Muscle of leg (tissue), 11 donors: ENCODE measurements around the gene TMPRSS2. TPM values are rescaled to one million over a fixed set of nuclear protein-coding genes. Genes with fewer than 3 reads are reported as not detected.
"Not testable (repeated sequence)": the region's sequence is repeated elsewhere in the genome, so short reads cannot be mapped to it uniquely, and the experiment has no call there.

Experiments used
- DNase-seq: peaks from one replicate; pipeline ENCODE4 v3.0.0; 2013
- H3K27ac ChIP-seq: one replicate; pipeline ENCODE4 v1.5.1; 2013; ENCODE audit warnings: mild to moderate bottlenecking, low read length, control low read depth
- H3K27me3 ChIP-seq: one replicate; pipeline ENCODE4 v1.6.1; 2013; ENCODE audit warnings: low read length; ENCODE audit not compliant: control insufficient read depth, insufficient read depth
- H3K36me3 ChIP-seq: one replicate; pipeline ENCODE4 v1.6.1; 2013; ENCODE audit warnings: low read length; ENCODE audit not compliant: control insufficient read depth, insufficient read depth
- H3K4me1 ChIP-seq: one replicate; pipeline ENCODE4 v1.6.1; 2013; ENCODE audit warnings: low read length; ENCODE audit not compliant: control insufficient read depth, insufficient read depth
- H3K4me3 ChIP-seq: one replicate; pipeline ENCODE4 v1.5.1; 2013; ENCODE audit warnings: low read length, control low read depth
- H3K9me3 ChIP-seq: replicated peaks from 2 replicates; pipeline ENCODE4 v1.6.1; 2013; ENCODE audit warnings: low read depth, low read length; ENCODE audit not compliant: control insufficient read depth
- WGBS: methylation state at CpG from one replicate; pipeline ENCODE4 v1.1.5; 2013; ENCODE audit warnings: missing lambda C conversion rate; ENCODE audit not compliant: insufficient coverage; 5-methylcytosine and 5-hydroxymethylcytosine counted together
- polyA plus RNA-seq, 8 donors: library from polyadenylated mRNA; unstranded; fragments of 120-200 nt; gene quantifications; one replicate each; pipeline versions ENCODE4 v1.2.1 to v1.2.3, GENCODE V29; 2013; ENCODE audit warnings: inconsistent platforms in 1 of 8, low replicate concordance in 1 of 8; ENCODE audit not compliant: insufficient read length in 8 of 8, insufficient read depth in 1 of 8
- total RNA-seq: library from RNA; stranded (reverse); fragments of 120-200 nt; gene quantifications from one replicate; pipeline ENCODE4 v1.2.4, GENCODE V29; 2013

Gene TMPRSS2
- total and polyA plus RNA-seq, 9 donors: 0.07 to 8.7 (median 0.56) TPM; not detected in 4

- Histone ChIP-seq H3K4me1 (peaks cover 29% of the 10 kb centered on the region), H3K27ac (no peak overlapping the region), H3K36me3 (peaks cover 44% of the 10 kb centered on the region), H3K27me3 (peaks cover 18% of the 10 kb centered on the region), H3K4me3 (no peak overlapping the region), H3K9me3 (no peaks in the 10 kb centered on the region)
- no peak for DNase-seq
- 77% methylated on average over 8 of the region's 8 CpGs for WGBS
Measured at GRCh38 chr21:41428311-41428710, 79.6 kb downstream of the TMPRSS2 start.

- no peaks in the 10 kb centered on the region for H3K9me3 ChIP-seq
- H3K27me3 ChIP-seq: peaks cover 18% of the 10 kb centered on the region
- peak overlapping the region; percentile 91 for H3K4me3 ChIP-seq
- peaks cover 37% of the 10 kb centered on the region for H3K36me3 ChIP-seq
- no peak for DNase-seq
- WGBS: 97% methylated on average over 5 of the region's 8 CpGs
- H3K27ac ChIP-seq: no peak overlapping the region
- H3K4me1 ChIP-seq: peaks cover 29% of the 10 kb centered on the region
Measured at GRCh38 chr21:41427556-41427955, 80.4 kb downstream of the TMPRSS2 start.

GRCh38 chr21:41426676-41427404 is 81.1 kb downstream of the TMPRSS2 start:
- 2% methylated on average over 15 of the region's 41 CpGs for WGBS
- Histone ChIP-seq H3K27me3 (peaks cover 18% of the 10 kb centered on the region), H3K27ac (peak overlapping the region; percentile 85)

GRCh38 chr21:41425954-41426675 is 81.8 kb downstream of the TMPRSS2 start, which contains the start of gene MX1:
TSS of gene MX1 (plus strand) at chr21:41426239. CDS start at chr21:41432071, 5,832 bp downstream.
- peak within 1 kb of the TSS; percentile 91 for H3K4me3 ChIP-seq
- H3K27me3 ChIP-seq: peaks cover 18% of the 10 kb centered on the region
- 1% methylated on average over 54 of the region's 65 CpGs for WGBS
- H3K36me3 ChIP-seq: peaks cover 27% of the 10 kb centered on the region
- peak; percentile 64 for DNase-seq
- H3K4me1 ChIP-seq: peaks cover 35% of the 10 kb centered on the region
- H3K27ac ChIP-seq: peak within 1 kb of the TSS; percentile 85
- no peaks in the 10 kb centered on the region for H3K9me3 ChIP-seq

More at GRCh38 chr21:41426676-41427404, 81.1 kb downstream of the TMPRSS2 start:
- H3K36me3 ChIP-seq: peaks cover 30% of the 10 kb centered on the region
- no peak for DNase-seq
- H3K4me1 ChIP-seq: peaks cover 33% of the 10 kb centered on the region
- H3K4me3 ChIP-seq: peak overlapping the region; percentile 91
- H3K9me3 ChIP-seq: no peaks in the 10 kb centered on the region

GRCh38 chr21:41425588-41425953 is 82.4 kb downstream of the TMPRSS2 start:
- Histone ChIP-seq H3K27ac (peak overlapping the region; percentile 85), H3K27me3 (peaks cover 18% of the 10 kb centered on the region), H3K36me3 (peaks cover 27% of the 10 kb centered on the region), H3K4me1 (peaks cover 37% of the 10 kb centered on the region), H3K4me3 (peak overlapping the region; percentile 91), H3K9me3 (no peaks in the 10 kb centered on the region)
- no peak for DNase-seq
- WGBS: 43% methylated on average over 5 of the region's 7 CpGs

- DNase-seq, H3K27ac ChIP-seq, H3K4me3 ChIP-seq, H3K9me3 ChIP-seq, H3K36me3 ChIP-seq: not testable (repeated sequence)
- H3K27me3 ChIP-seq: peaks cover 15% of the 10 kb centered on the region
- 100% methylated on average over 1 of the region's 5 CpGs for WGBS
- H3K4me1 ChIP-seq: peaks cover 38% of the 10 kb centered on the region
Measured at GRCh38 chr21:41423305-41423636, 84.7 kb downstream of the TMPRSS2 start.

- WGBS: 87% methylated on average over 12 of the region's 19 CpGs
- H3K4me1 ChIP-seq: peaks cover 33% of the 10 kb centered on the region
- H3K27ac ChIP-seq: no peak overlapping the region
- no peak overlapping the region for H3K4me3 ChIP-seq
- peaks cover 15% of the 10 kb centered on the region for H3K27me3 ChIP-seq
- no peaks in the 10 kb centered on the region for H3K9me3 ChIP-seq
- H3K36me3 ChIP-seq: peaks cover 4% of the 10 kb centered on the region
- DNase-seq: no peak
Measured at GRCh38 chr21:41422546-41423304, 85.2 kb downstream of the TMPRSS2 start.

GRCh38 chr21:41420998-41421397 is 87.0 kb downstream of the TMPRSS2 start:
- Histone ChIP-seq H3K4me3 (peak overlapping the region; percentile 59), H3K27ac (peak overlapping the region; percentile 87), H3K4me1 (peaks cover 24% of the 10 kb centered on the region)
- DNase-seq, H3K9me3 ChIP-seq, H3K36me3 ChIP-seq, H3K27me3 ChIP-seq: not testable (repeated sequence)
- no CpG with 5 or more reads among the region's 8 CpGs for WGBS

GRCh38 chr21:41419921-41420862 is 87.8 kb downstream of the TMPRSS2 start:
- Histone ChIP-seq H3K9me3 (no peaks in the 10 kb centered on the region), H3K4me3 (peak overlapping the region; percentile 59), H3K27me3 (no peaks in the 10 kb centered on the region), H3K27ac (peak overlapping the region; percentile 87), H3K4me1 (peaks cover 19% of the 10 kb centered on the region), H3K36me3 (no peaks in the 10 kb centered on the region)
- peak; percentile 98 for DNase-seq
- 10% methylated on average over 30 of the region's 54 CpGs for WGBS
